Hepatocyte (in vitro differentiated cells): ENCODE measurements around the gene ENTPD2. TPM values are rescaled to one million over a fixed set of nuclear protein-coding genes. Genes with fewer than 3 reads are reported as not detected.
"Not testable (repeated sequence)": the region's sequence is repeated elsewhere in the genome, so short reads cannot be mapped to it uniquely, and the experiment has no call there.

ENCODE experiments used
- DNase-seq: peaks from one replicate; pipeline ENCODE4 v3.0.0-alpha.2; 2016; ENCODE audit warnings: low spot score
- H2AFZ ChIP-seq: fragments of 200-600 bp; sonication (generic); 2 replicates; pipeline ENCODE4 v1.6.0; 2016; ENCODE audit warnings: antibody characterized with exemption, mild to moderate bottlenecking
- H3K27ac ChIP-seq: fragments of 200-600 bp; sonication (generic); 2 replicates; pipeline ENCODE4 v1.5.1; 2016; ENCODE audit warnings: mild to moderate bottlenecking
- H3K27me3 ChIP-seq: fragments of 200-600 bp; sonication (generic); 2 replicates; pipeline ENCODE4 v1.6.1; 2016
- H3K36me3 ChIP-seq: fragments of 200-600 bp; sonication (generic); replicated peaks from 2 replicates; pipeline ENCODE4 v1.5.1; 2016; ENCODE audit warnings: low read depth; ENCODE audit not compliant: insufficient read depth
- H3K4me1 ChIP-seq: fragments of 200-600 bp; sonication (generic); 2 replicates; pipeline ENCODE4 v1.5.1; 2016; ENCODE audit warnings: mild to moderate bottlenecking, moderate library complexity; ENCODE audit not compliant: insufficient read depth
- H3K4me2 ChIP-seq: fragments of 200-600 bp; sonication (generic); 2 replicates; pipeline ENCODE4 v1.6.0; 2016
- H3K4me3 ChIP-seq: fragments of 200-600 bp; sonication (generic); 2 replicates; pipeline ENCODE4 v1.5.1; 2016; ENCODE audit warnings: mild to moderate bottlenecking
- H3K79me2 ChIP-seq: fragments of 200-600 bp; sonication (generic); 2 replicates; pipeline ENCODE4 v1.6.0; 2017; ENCODE audit warnings: mild to moderate bottlenecking
- H3K9me2 ChIP-seq: fragments of 200-600 bp; sonication (generic); replicated peaks from 2 replicates; pipeline ENCODE4 v1.6.0; 2017; ENCODE audit warnings: mild to moderate bottlenecking; ENCODE audit not compliant: insufficient read depth
- H3K9me3 ChIP-seq: fragments of 200-600 bp; sonication (generic); 2 replicates; pipeline ENCODE4 v1.5.1; 2016; ENCODE audit warnings: low read depth, mild to moderate bottlenecking
- H4K20me1 ChIP-seq: fragments of 200-600 bp; sonication (generic); 2 replicates; pipeline ENCODE4 v1.6.0; 2016; ENCODE audit warnings: mild to moderate bottlenecking; ENCODE audit not compliant: insufficient read depth, poor library complexity, severe bottlenecking
- EZH2 ChIP-seq: fragments of 200-600 bp; sonication (generic); IDR thresholded peaks from 2 replicates; pipeline ENCODE4 v1.6.1; 2016; ENCODE audit warnings: antibody characterized with exemption, mild to moderate bottlenecking, borderline replicate concordance
- EZH2phosphoT487 ChIP-seq: fragments of 200-600 bp; sonication (generic); IDR thresholded peaks from one replicate; pipeline ENCODE4 v1.6.1; 2018; ENCODE audit warnings: antibody characterized with exemption, mild to moderate bottlenecking, low read depth, moderate library complexity; ENCODE audit not compliant: unreplicated experiment, severe bottlenecking
- WGBS: methylation state at CpG from one replicate; pipeline ENCODE4 v1.1.6; 2016; ENCODE audit warnings: low lambda C conversion rate; ENCODE audit errors: missing lambda C conversion rate; 5-methylcytosine and 5-hydroxymethylcytosine counted together
- polyA plus RNA-seq: library from polyadenylated mRNA; unstranded; fragments of >200 nt; fragmentation: Nextera tagmentation; extraction: Ambion mirVana; gene quantifications from 2 replicates; pipeline ENCODE4 v1.2.1, GENCODE V29; 2016
- total RNA-seq: library from RNA; depleted of rRNA; stranded (reverse); fragments of >200 nt; gene quantifications from 2 replicates; pipeline ENCODE4 v1.2.3, GENCODE V29; 2014
- TF ChIP-seq, protein P1 (sequence below): fragments of 200-600 bp; sonication (generic); IDR thresholded peaks from 2 replicates; pipeline ENCODE4 v1.5.1; 2016; ENCODE audit warnings: antibody characterized with exemption, mild to moderate bottlenecking; ENCODE audit not compliant: poor library complexity

Gene ENTPD2
- total and polyA plus RNA-seq, 2 experiments from 2014 or later = 1.1 to 1.8 TPM

DNA sequence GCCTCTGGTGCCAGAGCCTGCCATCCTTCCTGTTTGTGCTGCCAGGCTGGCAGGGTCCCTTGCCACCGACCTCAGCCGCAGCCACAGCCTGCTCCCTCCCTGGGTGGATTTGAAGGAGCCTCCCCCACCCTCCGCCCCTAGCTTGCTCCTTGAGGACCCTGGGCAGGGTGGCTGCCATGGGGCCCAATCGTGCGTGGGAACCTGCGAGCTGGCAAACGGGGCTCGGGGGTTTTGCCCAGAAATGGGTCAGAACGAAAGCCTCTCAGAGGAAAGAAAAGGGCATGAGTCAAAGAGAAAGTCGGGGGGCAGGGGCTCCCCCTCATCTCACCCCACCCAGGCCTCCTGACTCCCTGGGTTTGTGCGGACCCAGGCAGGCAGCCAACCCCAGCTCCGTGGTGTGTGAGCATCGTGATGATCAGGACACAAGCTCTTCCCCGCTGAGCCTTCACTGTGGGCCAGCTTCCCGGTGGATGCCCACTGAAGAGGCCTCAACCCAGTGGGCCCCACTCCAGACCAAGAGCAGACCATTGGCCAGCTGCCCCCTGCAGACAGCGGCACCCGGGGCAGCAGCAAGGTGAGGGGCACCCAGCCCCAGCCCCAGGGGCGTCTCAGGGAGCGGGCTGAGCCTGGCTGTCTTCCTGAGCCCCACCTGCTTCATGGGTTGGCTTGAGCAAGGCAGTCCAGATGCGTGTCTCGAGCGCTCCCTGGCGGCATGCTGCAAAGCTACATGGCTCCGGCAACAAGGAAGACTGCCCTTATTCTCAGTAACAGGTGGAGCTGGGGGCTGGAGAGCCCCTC lies 19.0 kb downstream of the ENTPD2 start:
- Histone ChIP-seq H3K4me1 (no peaks in the 10 kb centered on the region), H3K9me2 (no peaks in the 10 kb centered on the region), H3K36me3 (no peaks in the 10 kb centered on the region), H2AFZ (no peak overlapping the region), H3K4me3 (no peak overlapping the region), H3K4me2 (no peak overlapping the region), H3K27me3 (no peaks in the 10 kb centered on the region), H3K79me2 (no peaks in the 10 kb centered on the region), H4K20me1 (no peaks in the 10 kb centered on the region), H3K9me3 (no peaks in the 10 kb centered on the region), H3K27ac (no peak overlapping the region)
- no peak for TF ChIP-seq EZH2
- TF ChIP-seq, protein P1, sequence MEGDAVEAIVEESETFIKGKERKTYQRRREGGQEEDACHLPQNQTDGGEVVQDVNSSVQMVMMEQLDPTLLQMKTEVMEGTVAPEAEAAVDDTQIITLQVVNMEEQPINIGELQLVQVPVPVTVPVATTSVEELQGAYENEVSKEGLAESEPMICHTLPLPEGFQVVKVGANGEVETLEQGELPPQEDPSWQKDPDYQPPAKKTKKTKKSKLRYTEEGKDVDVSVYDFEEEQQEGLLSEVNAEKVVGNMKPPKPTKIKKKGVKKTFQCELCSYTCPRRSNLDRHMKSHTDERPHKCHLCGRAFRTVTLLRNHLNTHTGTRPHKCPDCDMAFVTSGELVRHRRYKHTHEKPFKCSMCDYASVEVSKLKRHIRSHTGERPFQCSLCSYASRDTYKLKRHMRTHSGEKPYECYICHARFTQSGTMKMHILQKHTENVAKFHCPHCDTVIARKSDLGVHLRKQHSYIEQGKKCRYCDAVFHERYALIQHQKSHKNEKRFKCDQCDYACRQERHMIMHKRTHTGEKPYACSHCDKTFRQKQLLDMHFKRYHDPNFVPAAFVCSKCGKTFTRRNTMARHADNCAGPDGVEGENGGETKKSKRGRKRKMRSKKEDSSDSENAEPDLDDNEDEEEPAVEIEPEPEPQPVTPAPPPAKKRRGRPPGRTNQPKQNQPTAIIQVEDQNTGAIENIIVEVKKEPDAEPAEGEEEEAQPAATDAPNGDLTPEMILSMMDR = peak; percentile 88
- peak; percentile 91 for DNase-seq
- WGBS = 47% methylated on average over 24 of the region's 24 CpGs

DNA sequence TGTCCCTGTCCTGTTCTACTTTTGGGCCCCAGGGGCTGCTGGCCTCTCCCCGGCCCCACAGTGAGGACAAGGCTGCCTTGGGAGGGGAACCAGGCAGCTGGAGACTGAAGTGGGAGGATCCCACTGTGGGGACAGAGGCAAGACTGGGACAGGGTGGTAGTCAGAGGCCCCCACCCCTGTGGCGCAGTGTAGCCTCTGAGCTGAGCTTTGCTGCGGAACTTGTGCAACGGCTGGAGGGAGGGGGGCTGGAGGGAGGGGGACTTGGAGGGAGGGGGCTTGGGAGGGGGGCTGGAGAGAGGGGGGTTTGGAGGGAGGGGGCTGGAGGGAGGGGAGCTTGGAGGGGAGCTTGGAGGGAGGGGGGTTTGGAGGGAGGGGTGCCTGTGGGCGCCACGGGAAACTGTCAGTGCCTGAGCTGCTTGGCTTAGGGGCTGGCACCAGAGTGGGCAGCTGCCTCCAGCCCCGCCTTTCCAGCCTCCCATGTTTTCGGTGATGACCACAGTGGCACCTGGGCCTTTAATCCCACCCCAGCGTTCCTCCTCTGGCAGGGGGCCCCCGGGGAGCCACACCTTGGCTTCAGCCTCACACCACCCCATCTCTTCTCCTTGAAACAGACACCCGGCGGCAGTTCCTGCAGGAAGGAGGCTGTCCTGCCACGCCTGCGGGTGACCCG lies 19.7 kb downstream of the ENTPD2 start:
- Histone ChIP-seq H3K4me1 (peaks cover 6% of the 10 kb centered on the region), H3K4me3 (no peak overlapping the region), H3K79me2 (no peaks in the 10 kb centered on the region), H3K9me2 (no peaks in the 10 kb centered on the region), H3K9me3 (no peaks in the 10 kb centered on the region), H4K20me1 (no peaks in the 10 kb centered on the region), H3K27me3 (no peaks in the 10 kb centered on the region), H3K4me2 (no peak overlapping the region), H3K36me3 (no peaks in the 10 kb centered on the region), H3K27ac (no peak overlapping the region), H2AFZ (no peak overlapping the region)
- no peak for DNase-seq
- no peak for TF ChIP-seq EZH2
- TF ChIP-seq, protein P1 = no peak
- TF ChIP-seq EZH2phosphoT487 = no peak
- 83% methylated on average over 12 of the region's 15 CpGs for WGBS

DNA sequence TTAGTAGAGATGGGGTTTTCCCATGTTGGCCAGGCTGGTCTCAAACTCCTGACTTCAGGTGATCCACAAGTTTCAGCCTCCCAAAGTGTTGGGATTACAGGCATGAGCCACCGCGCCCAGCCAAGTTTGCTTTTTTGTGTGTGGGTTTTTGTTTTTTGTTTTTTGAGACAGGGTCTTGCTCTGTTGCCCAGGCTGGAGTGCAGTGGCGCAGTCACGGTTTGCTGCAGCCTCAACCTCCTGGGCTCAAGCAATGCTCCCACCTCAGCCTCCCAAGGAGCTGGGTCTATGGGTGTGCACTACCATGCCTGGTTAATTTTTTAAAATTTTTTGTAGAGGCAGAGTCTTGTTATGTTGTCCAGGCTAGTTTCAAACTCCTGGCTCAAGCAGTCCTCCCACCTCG lies 20.4 kb downstream of the ENTPD2 start:
- H3K9me2 ChIP-seq = not testable (repeated sequence)

DNA sequence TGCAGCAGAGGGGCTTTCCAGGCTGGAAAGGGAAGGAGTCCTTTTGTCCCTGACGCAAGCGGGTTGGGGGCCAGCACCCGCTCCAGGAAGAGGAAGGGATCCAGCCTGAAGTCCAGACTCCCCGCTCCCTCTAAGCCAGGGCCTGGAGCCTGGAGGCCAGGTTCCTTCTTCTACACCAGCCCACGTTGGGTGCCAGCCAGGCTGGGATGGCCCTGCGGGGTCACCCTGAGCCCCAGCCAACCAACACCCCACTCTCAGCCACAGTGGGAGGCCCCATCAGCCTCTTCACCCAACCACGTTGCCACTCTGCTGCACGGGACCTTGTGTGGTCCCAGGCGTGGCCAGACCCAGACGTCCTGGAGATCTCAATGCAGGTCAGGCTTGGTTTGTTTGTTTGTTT lies 21.0 kb downstream of the ENTPD2 start:
- DNase-seq = no peak
- Histone ChIP-seq H4K20me1 (no peaks in the 10 kb centered on the region), H3K4me1 (peaks cover 14% of the 10 kb centered on the region), H3K4me3 (no peak overlapping the region), H3K4me2 (no peak overlapping the region), H3K27me3 (no peaks in the 10 kb centered on the region), H3K27ac (no peak overlapping the region), H3K9me3 (no peaks in the 10 kb centered on the region), H3K9me2 (no peaks in the 10 kb centered on the region), H2AFZ (no peak overlapping the region), H3K79me2 (no peaks in the 10 kb centered on the region), H3K36me3 (no peaks in the 10 kb centered on the region)
- TF ChIP-seq EZH2phosphoT487 (no peak), EZH2 (no peak)
- TF ChIP-seq, protein P1 = no peak
- 90% methylated on average over 10 of the region's 10 CpGs for WGBS

More for the DNA sequence above, 20.4 kb downstream of the ENTPD2 start:
- DNase-seq, H4K20me1 ChIP-seq, H3K36me3 ChIP-seq, H3K27me3 ChIP-seq, H3K9me3 ChIP-seq, H2AFZ ChIP-seq, H3K4me2 ChIP-seq, H3K79me2 ChIP-seq, H3K27ac ChIP-seq, H3K4me3 ChIP-seq: not testable (repeated sequence)
- H3K4me1 ChIP-seq = peaks cover 12% of the 10 kb centered on the region
- WGBS = 92% methylated on average over 5 of the region's 5 CpGs
